SH-SY5Y (cell line): ENCODE data around the gene PRDM13.

Experiments used
- GATA2 ChIP-seq: IDR thresholded peaks from 2 replicates; pipeline ENCODE4 v1.6.1; 2011; ENCODE audit warnings: mild to moderate bottlenecking, low read depth, low read length
- GATA3 ChIP-seq: IDR thresholded peaks from 2 replicates; pipeline ENCODE4 v1.6.1; 2011; ENCODE audit warnings: low read depth, mild to moderate bottlenecking, low read length, moderate library complexity

- TF ChIP-seq GATA2 = no peak
- no peak for TF ChIP-seq GATA3
Measured at GRCh38 chr6:99660206-99660605, 53.6 kb downstream of the PRDM13 start.
